GM18873 (cell line): Measurements from ENCODE around the gene SMU1.

Experiments used
- ATAC-seq: cut with Tn5 transposase; IDR thresholded peaks from one replicate; pipeline ENCODE4 v1.9.1; 2021; ENCODE audit warnings: mild to moderate bottlenecking, moderate library complexity, moderate number of reproducible peaks; ENCODE audit not compliant: unreplicated experiment, low FRiP score

SMU1 gene

DNA sequence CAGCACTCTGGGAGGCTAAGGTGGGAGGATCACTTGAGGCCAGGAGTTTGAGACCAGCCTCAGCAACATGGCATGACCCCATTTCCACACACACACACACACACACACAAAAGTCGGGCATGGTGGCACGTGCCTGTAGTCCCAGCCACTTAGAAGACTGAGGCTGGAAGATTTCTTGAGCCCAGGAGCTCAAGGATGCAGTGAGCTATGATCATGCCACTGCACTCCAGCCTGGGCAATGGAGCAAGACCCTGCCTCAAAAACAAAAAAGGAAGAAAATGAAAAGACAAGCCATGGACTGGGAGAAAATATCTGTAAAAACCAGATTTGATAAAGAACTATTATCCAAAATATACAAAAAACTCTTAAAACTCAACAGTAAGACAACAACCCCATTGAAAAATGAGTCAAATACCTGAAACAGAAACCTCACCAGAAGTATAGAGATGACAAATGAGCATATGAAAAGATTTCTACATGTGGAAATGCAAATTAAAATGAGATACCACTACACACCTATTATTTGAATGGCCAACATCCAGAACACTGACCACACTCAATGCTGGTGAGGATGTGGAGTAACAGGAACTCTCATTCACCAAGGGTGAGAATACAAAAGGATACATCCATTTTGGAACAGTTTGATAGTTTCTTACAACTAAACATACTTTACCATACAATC, 26.7 kb downstream of the SMU1 start:
- ATAC-seq, result peak; percentile 59

DNA sequence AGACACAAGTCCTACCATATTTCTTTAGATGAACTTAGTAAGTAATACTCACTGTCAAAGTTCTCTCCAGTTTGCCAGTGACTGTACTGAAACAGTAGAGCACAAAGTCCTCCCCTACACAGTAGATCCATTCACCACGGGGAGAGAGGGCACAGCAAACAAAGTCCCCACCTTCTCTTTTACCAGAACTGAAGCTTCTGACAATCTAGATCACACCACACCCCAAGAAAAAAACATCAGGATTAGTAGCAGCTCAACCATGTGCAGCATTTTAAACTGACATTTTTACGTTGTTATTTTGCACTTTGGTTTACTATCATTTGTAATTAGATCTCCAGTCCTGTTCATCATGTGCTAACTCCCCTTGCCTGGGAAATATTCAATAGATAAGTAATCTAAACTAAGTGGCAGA, 28.4 kb downstream of the SMU1 start:
- ATAC-seq, result no peak

DNA sequence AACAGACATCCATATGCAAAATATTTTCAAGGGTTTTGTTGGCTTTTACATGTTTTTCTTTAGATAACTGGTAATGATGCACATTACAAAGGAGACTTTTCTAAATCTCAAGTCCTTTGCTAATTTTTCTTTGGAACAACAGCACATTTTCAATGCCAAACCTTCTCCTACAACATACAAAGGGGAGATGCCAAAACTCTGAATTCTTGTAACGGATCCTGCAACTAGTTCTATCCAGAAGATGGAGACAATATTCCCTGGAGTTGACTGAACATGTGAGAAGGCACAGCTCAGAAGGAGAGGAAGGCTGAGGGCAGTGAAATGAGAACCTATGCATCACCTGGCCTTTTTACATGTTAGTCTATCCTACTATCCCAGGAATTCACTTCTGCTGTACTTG, 30.4 kb downstream of the SMU1 start:
- ATAC-seq, result no peak

DNA sequence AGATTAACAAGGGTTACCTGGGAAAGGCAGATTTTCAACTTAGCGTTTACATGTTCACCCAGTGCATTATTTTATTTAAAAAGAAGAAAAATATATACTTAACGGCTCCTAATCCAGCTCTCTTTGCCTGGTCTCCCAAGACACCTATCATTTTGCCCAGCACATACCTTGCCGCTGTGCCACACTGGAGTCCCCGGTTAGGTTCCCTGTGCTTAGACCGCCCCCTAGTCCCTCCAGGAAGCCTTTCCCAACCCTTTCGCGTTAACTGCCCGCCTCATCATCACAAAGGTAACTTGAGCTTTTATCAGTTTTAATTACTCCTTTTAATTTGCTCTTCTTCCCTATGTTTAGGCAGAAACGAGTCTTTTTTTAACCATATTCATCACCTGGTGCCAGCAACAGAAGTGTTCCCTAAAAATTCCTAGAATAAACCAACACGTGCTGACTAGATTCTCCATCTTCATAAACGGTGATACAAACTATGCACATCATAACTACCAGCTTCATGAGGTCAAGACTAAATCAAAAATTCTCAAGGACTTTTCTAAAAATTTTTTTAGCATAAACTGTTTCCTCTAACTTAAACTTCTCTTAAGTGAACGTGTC, 31.7 kb downstream of the SMU1 start:
- ATAC-seq, result no peak

DNA sequence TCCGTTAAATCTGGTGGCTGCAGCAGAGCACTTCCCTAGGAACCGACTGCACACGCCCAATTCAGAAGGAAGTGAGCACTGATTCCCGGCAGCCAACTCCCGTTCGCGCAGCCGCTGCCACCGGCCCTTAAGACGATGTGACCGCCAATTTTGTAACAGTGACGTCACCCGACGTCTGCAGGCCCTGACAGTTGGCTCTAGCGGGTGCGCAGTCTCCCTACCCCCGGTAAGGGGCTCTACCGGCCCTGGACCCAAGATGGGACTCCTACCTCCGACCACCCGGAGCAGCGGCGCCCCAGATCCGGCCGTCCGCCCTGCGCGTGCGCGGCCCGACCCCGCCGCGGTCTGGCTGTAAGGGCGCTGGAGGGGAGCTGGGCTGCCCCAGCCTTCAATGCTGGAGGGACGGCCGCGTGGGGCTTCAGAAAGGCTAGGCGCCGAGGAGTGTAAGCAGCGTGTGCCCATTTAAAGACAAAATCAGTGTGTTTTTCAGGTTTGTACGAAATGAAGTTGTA, 32.3 kb downstream of the SMU1 start:
- ATAC-seq, result peak; percentile 72

DNA sequence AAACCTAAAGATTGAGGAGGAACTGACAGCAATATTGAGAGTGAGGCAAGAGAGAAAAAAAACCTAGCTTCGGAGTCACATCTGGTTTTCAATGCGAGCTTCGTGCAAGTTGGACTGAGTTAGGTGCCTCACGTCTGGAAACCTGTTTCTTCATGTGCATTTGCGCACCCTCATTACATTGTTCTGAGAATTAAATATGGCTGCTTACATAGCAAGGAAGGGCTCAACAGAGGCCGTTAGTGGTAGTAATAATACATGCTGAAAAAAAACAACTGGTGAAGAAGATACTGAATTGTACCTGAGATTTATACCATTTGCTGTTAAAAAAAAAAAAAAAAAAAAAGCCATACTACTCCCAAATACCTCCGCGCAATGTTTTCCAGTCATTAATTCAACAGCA, 32.8 kb downstream of the SMU1 start:
- ATAC-seq, result no peak

DNA sequence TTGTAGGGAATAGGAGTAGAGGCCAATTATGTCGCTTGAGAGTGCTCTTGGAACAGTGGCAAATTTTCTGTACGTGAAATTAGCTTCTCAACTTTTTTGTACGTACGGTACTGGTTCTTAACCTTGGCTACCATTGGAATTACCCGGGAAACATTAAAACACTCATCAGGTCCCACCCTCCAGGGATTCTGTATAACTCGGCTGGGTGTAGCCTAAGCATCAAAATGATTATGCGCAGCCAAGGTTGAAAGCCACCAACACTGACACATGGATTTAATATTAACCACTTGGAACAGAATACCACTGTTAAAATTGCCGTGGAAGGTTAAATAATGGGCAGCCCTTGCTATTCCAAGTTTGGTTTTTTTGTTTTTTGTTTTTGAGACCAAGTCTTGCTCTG, 34.0 kb downstream of the SMU1 start:
- ATAC-seq, result no peak

DNA sequence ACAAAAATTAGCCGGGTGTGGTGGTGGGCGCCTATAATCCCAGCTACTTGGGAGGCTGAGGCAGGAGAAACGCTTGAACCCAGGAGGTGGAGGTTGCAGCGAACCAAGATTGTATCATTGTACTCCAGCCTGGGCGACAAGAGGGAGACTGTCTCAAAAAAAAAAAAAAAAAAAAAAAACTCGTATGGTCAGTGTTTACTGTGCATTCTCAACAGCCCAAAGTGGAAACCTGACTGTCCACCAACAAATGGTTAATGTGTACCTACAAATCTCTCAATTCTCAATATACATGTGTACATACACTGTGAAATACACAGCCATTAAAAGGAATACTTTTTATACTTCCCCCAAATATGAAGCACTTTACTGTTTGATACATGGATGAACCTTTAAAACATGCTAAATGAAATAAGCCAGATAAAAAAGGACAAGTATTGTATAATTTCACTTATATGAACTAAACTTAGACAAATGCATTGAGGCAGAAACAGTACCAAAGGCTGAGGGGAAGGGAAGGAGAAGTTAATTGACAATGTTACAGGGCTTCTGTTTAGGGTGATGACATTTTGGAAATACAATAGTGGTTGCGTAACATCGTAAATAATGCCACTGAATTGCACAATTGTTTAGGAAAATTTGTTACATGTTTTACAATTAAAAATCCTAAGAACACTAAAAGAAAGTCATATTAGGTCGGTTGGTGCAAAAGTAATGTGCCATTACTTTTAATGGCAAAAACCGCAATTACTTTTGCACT, 34.9 kb downstream of the SMU1 start:
- ATAC-seq, result no peak

DNA sequence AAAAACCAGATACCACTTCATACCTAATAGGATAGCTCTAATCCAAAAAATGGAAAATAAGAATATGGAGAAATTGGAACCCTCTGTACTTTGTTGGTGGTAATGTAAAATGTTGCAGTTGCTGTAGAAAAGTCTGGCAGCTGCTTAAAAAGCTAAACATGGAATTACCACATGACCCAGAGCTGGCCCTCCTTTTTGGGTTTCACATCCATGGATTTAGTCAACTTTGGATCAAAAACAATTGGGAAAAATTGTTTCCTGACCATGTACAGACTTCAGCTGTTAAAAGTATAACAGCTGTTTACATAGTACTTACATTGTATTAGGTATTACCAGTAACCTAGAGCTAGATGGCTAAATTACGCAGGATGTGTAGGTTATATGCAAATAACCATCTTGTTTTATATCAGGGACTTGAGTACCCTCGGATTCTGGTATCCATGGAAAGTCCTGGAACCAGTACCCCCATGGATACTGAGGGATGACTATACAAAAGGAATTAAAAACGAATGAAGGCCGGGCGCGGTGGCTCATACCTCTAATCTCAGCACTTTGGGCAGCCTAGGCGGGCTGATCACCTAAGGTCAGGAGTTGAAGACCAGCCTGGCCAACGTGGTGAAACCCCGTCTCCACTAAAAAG, 35.6 kb downstream of the SMU1 start:
- no peak for ATAC-seq

DNA sequence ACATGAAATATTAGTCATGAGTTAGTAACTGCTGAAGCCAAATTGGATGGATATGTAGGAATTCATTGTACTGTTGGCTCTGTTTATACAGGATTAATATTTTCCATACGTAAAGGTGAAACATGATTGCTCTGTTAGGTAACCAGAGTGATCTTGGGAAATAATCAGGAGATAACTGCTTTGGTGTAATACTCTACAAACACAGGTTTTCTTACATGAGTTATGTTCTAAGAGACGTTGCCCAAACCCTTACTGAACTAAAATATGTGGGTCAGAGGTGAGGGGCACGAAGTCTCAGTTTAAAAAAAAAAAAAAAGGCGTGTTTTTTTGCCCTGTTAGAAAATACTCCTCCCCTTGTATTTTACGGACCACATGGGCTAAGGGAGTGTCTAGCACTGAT, 43.6 kb downstream of the SMU1 start:
- ATAC-seq, result no peak

DNA sequence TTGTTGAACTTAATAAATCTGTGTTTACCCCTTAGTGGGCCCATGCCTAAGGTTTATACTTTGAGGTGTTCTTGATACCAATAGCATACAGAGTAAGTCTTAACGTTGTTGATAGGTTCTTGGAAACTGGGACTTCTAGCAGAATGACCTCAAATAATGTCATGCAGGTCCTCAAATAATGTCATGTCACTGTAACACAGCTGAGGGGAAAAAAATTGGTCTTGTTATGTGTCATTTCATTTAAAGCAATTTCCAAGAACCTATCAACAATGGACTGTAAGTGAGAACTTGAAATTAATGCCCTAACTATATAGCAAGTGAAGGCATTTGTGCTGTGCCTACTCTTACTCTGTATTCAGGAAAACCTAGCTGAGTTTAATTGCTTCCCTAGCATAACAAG, 44.2 kb downstream of the SMU1 start:
- no peak for ATAC-seq

DNA sequence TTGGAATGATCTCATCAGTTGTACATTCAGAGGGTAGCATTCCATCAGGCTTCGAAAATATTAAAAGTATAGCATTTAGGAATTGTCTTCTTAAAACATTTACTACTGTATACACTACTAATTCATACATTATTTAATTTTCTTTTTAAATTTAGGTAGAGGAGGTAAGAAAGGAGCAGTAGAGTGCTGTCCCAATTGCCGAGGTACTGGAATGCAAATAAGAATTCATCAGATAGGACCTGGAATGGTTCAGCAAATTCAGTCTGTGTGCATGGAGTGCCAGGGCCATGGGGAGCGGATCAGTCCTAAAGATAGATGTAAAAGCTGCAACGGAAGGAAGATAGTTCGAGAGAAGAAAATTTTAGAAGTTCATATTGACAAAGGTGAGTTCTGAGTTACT, 46.2 kb downstream of the SMU1 start:
- ATAC-seq, result no peak

DNA sequence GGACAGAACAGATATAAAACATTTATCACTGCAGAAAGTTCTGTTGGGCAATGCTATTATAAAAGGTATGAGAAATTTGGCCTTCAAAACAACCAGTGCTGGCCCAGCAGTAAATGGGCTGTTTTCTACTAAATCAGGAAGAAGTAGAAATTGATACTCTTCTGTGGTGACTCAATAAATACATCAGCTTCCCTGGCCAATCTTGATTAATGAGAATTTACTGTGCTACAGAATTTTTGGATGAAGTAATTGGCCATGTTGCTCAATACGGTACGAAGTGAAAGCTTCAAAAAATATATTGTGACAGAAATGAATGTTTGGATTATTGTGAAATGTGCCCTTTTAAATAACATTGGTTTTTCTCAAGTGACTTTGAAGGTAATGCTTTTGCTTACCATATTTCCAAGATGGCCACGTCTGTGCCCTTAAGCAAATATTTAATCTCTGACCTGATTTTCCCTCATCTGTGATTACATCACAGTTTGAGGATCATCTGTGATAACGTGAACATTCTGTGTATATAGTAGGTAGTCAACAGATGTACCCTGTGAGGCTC, 47.2 kb downstream of the SMU1 start:
- no peak for ATAC-seq

DNA sequence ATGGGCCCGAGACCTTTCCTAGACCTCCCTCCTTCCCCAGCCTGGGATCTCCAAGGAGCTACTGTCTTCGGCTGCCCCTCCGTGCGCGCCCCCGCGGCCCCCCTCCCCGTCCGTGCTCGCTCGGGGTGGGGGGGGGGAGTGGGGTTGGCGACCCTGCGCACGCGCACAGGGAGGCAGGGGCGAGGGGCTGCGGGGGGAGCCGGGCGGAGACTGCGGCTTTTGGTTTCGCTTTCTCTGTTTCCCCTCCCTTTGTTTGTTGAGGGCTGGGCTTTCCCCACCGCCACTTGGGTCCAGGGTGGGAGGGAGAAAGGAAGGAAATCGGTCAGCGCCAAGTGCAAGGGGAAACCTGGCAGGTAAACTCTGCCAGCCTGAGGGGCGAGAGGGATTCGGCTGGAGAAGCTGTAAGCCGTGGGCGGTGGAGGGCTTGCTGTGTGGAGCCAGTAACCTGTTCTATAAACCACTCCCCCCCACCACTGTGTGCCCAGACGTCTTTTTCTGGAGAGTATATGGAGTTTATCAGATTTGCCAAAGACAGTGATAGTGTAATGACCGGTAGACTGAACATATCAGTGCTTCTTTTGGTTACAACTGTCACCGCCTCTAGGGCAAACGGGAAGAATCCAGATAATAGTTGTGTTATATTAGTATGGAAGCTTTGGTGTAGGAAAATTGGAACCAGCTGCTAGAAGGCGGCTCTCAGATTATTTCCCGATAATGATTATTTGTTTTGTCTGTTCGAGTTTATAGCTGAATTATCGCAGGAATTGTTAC, 50.7 kb downstream of the SMU1 start:
- ATAC-seq, result peak; percentile 31

DNA sequence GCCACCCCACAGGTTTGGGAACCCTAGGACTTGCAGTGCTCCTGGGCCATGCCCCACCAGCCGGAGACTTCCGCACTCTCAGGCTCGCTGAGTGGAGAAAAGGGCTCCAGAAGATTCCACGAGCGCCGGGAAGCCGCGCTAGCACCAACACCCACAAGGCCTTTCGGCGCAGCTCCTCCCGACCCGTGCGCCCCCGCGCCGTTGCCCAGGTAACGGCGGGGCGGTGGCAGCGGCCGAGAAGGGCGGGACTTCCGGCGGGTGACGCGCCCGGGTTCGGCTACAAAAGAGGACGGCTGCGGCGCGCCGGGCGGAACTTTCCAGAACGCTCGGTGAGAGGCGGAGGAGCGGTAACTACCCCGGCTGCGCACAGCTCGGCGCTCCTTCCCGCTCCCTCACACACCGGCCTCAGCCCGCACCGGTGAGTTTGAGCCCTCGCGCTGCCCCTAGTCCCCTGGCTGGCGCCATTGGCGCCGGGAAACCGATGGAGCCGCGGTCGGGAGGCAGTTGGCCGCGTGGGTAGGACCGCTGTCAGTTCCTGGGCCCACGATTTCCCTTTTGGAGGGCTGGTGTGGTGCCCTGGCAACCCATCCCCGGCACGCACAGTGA, 51.4 kb downstream of the SMU1 start, which contains the start of gene DNAJA1:
TSS of gene DNAJA1 (plus strand) at position 308 of the 606 bp plus-strand sequence. CDS start 1,212 bp downstream, outside the sequence.
- ATAC-seq, result peak; percentile 85

DNA sequence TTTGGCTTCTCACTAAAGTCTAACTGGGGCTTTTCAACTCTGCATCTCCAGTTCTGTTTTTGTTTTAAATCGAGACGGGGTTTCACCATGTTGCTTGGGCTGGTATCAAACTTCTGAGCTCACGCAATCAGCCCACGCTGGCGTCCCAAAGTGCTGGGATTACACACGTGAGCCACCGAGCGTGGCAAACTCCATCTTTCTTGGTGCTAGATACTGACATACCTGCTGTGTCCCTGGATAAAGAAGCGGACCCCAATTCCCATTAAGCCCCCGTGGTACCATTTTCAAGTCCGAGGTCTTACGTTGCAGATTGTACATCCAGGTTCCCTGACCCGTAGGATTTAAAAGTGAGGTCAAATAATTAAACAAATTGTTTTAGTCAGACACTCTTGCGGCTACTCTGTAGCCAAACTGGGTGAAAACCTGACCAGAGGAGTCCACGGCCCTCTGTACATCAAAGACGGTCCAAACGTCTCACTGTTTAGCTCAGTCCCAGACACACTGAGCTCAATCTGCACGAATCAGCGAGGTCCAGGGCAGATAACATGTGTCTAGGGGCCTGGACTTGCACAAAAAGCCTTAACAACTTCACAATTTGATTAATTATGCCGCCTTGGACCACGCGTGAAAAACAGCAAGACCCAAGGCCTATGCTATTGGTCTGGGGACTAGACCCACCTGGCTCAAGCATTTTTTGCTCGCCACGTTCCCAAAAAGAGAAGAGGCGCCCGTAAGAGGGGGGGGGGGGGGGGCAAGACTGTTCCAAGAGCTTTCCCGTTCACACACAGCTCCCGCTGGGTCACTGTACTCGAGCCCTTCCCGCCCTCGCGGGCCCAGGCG, 52.1 kb downstream of the SMU1 start:
- ATAC-seq, result no peak

DNA sequence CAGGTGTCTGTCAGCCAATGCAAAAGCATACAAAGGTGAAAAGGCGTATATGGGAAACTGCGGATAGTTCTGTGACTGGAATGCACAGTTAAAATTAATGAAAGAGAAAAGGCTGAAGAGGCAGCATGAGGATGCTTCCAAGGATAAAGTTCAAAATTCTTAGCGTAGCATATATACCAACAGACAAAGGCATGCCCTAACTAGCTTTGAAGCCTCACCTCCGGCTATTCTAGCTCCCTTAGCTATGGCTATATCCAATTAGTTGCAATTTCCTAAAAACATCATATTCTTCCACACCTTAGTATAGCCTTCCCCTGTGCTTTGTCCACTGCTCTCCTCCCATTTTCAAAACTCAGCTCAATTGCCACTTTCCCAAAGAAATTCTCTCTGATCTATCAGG, 52.8 kb downstream of the SMU1 start:
- ATAC-seq, result no peak

DNA sequence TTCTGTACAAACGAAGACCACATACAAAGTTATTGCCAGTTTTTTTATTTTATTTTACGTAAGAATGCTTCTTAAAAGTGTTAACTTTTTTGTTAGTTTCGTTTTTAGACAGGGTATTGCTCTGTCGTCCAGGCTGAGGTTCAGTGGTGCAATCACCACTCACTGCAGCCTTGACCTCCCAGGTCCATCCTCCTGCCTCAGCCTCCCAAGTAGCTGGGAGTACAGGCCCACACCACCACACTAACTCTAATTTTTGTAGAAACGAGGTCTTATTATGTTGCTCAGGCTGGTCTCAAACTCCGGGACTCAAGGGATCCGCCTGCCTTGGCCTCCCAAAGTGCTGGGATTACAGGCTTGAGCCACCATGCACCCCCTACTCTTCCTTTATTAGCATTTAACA, 53.7 kb downstream of the SMU1 start:
- ATAC-seq, result no peak

DNA sequence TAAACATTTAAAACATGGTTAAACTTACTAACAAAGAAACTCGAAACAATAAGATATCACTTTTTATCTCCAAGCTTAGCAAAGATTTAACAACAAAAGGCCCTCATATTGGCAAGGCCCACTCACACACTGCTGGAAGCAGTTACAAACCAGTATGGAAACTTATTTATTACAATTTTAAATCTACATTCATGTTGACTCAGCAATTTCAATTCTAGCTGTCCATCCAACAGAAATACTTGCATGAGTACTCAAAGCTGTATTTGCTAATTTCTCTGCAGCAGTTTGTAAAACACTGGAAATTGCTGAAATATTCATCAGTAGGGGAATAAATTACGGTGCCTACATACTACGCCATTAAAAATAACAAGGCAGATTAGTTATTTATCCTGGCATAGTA, 54.2 kb downstream of the SMU1 start:
- no peak for ATAC-seq
